HG02571 (cell line): ENCODE results near the gene POU6F2.

ENCODE experiments used
- ATAC-seq: cut with Tn5 transposase; IDR thresholded peaks from one replicate; pipeline ENCODE4 v1.9.1; 2021; ENCODE audit warnings: mild to moderate bottlenecking, moderate library complexity; ENCODE audit not compliant: unreplicated experiment

Gene POU6F2

GRCh38 chr7:39062811-39063210 lies 85.1 kb downstream of the POU6F2 start:
- no peak for ATAC-seq

- ATAC-seq: no peak
These were observed 91.3 kb downstream of the POU6F2 start for GRCh38 chr7:39069031-39069430.

- ATAC-seq: no peak
These were observed 92.5 kb downstream of the POU6F2 start for GRCh38 chr7:39069896-39070881.

- ATAC-seq: no peak
These were observed 93.4 kb downstream of the POU6F2 start for GRCh38 chr7:39071116-39071515.

- ATAC-seq: no peak
These were observed 95.7 kb downstream of the POU6F2 start for GRCh38 chr7:39073432-39073831.

- ATAC-seq: no peak
These were observed 97.5 kb downstream of the POU6F2 start for GRCh38 chr7:39075210-39075609.

GRCh38 chr7:39083781-39084180 lies 106.1 kb downstream of the POU6F2 start:
- no peak for ATAC-seq

GRCh38 chr7:39084349-39084748 lies 106.6 kb downstream of the POU6F2 start:
- no peak for ATAC-seq

GRCh38 chr7:39085189-39085588 lies 107.5 kb downstream of the POU6F2 start:
- ATAC-seq: no peak

GRCh38 chr7:39085590-39086049 lies 107.9 kb downstream of the POU6F2 start:
- ATAC-seq: no peak

- ATAC-seq: no peak
These were observed 109.1 kb downstream of the POU6F2 start for GRCh38 chr7:39086638-39087360.

GRCh38 chr7:39088730-39089593 lies 111.3 kb downstream of the POU6F2 start:
- ATAC-seq: no peak

- ATAC-seq: no peak
These were observed 113.4 kb downstream of the POU6F2 start for GRCh38 chr7:39091145-39091544.

- no peak for ATAC-seq
These were observed 114.1 kb downstream of the POU6F2 start for GRCh38 chr7:39091774-39092173.

GRCh38 chr7:39094731-39095130 lies 117.0 kb downstream of the POU6F2 start:
- ATAC-seq: no peak

GRCh38 chr7:39095875-39096619 lies 118.3 kb downstream of the POU6F2 start:
- ATAC-seq: no peak

- no peak for ATAC-seq
These were observed 120.8 kb downstream of the POU6F2 start for GRCh38 chr7:39098506-39098905.

GRCh38 chr7:39099146-39099545 lies 121.4 kb downstream of the POU6F2 start:
- ATAC-seq: no peak

- no peak for ATAC-seq
These were observed 122.6 kb downstream of the POU6F2 start for GRCh38 chr7:39100270-39100669.

GRCh38 chr7:39102234-39102633 lies 124.5 kb downstream of the POU6F2 start:
- no peak for ATAC-seq
